ENCODE results near the gene DPYSL5. TPM values are rescaled to one million over a fixed set of nuclear protein-coding genes. Genes with fewer than 3 reads are reported as not detected.

DPYSL5 gene
- total RNA-seq, 2 donors from 2014 or later, result not detected

DNA sequence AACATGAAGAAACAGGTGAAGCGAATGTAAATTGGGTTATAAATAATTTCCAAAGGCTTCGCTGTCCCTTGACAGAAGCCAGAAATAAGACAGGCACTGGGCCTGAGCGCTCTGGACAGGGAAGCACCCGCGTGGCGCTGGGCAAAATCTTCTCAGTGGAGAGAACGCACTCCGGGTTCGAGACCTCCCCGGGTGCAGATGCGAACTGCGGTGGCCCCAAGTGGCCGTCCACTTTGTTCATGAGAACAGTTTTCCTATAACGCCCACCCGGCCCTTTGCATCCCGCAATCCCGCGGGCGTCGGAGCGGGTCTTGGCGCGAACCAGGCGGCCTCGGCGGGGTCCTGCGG lies 651 bp upstream of the DPYSL5 start:
- H3K36me3 ChIP-seq (replicated peaks in 1 of 2; ENCODE audit: insufficient read depth in 1 of 2, low read depth in 2 of 2), result no peaks in the 10 kb centered on the region
- H3K27ac ChIP-seq, result no peak overlapping the region
- DNase-seq (no peak), ATAC-seq (no peak)
- peaks cover 4 to 41% of the 10 kb centered on the region in 2 donors for H3K27me3 ChIP-seq
- 7 to 12% methylated on average over 11 to 27 of the region's 27 CpGs for WGBS, 2 donors
- no peak overlapping the region for H3K4me3 ChIP-seq
- intact Hi-C loops (cut with DNase I), result loop anchor here (5.0 kb wide), 1 partner anchor 95 kb away; no protein-coding TSS in a partner anchor
- TF ChIP-seq, protein P1, sequence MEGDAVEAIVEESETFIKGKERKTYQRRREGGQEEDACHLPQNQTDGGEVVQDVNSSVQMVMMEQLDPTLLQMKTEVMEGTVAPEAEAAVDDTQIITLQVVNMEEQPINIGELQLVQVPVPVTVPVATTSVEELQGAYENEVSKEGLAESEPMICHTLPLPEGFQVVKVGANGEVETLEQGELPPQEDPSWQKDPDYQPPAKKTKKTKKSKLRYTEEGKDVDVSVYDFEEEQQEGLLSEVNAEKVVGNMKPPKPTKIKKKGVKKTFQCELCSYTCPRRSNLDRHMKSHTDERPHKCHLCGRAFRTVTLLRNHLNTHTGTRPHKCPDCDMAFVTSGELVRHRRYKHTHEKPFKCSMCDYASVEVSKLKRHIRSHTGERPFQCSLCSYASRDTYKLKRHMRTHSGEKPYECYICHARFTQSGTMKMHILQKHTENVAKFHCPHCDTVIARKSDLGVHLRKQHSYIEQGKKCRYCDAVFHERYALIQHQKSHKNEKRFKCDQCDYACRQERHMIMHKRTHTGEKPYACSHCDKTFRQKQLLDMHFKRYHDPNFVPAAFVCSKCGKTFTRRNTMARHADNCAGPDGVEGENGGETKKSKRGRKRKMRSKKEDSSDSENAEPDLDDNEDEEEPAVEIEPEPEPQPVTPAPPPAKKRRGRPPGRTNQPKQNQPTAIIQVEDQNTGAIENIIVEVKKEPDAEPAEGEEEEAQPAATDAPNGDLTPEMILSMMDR (IDR thresholded peaks at IDR 0.05), result no peak
- no peak for TF ChIP-seq POLR2A (IDR thresholded peaks at IDR 0.05)
- peaks cover 35% of the 10 kb centered on the region for H3K4me1 ChIP-seq
- H3K9me3 ChIP-seq, result no peaks in the 10 kb centered on the region

GRCh38 chr2:26848336-26849055 lies 564 bp downstream of the DPYSL5 start:
- intact Hi-C loops (cut with DNase I), result loop anchor here (5.0 kb wide), 1 partner anchor 94 kb away; no protein-coding TSS in a partner anchor
- WGBS, 2 donors, result 0 to 1% methylated on average over 11 to 63 of the region's 75 CpGs

DNA sequence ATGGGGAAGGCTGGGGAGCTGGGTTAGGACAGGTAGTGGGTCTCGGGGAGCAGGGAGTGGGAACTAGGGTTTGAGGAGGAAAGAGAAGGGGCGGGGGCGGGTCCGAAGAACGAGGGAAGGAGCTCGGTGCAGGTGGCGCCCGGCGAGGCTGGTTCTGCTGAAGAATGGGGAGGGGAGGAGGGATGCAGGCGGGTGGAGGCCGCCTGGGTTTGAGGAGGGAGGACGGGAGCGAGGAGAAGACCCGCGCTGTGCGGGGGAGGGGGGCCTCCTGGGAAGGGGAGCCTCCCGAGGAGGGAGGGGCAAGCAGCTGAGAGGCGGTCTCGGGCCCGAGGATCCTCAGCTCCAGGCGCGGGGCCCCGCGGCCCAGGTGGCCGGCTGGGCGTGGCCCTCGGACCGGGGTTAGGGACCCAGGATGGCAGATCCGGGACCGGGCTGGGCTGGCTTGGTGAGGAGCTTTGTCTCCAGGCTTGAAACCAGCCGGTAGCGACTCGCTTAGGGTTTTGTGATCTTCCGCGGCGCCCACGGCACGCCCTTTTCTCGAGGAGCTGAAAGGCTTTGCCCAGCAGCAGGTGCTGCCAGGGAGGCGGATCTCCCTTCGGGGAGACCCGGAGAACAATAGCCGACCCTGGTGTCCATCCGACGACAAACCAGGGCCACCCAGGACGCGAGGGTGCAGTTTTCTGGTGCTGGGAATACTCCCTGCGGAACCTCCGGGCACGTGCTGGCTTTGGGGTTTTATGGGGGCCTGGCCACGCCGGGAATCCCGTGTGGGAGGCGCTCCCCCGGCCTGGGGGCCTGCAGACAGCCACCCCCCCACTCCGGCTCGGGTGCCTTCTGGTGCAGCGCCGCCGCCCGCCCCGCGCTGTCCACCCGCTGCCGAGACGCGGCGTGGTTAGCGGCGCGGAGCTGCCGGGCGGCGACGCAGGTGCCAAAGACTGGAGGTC lies 1.4 kb downstream of the DPYSL5 start:
- Histone ChIP-seq H3K36me3 (replicated peaks in 1 of 2; ENCODE audit: insufficient read depth in 1 of 2, low read depth in 2 of 2) (no peaks in the 10 kb centered on the region), H3K4me1 (peaks cover 35% of the 10 kb centered on the region), H3K4me3 (no peak overlapping the region), H3K27me3 (peaks cover 4 to 41% of the 10 kb centered on the region in 2 donors), H3K27ac (no peak overlapping the region), H3K9me3 (no peaks in the 10 kb centered on the region)
- intact Hi-C loops (cut with DNase I), result loop anchor here (5.0 kb wide), 1 partner anchor 93 kb away; no protein-coding TSS in a partner anchor
- 2 to 3% methylated on average over 36 to 71 of the region's 75 CpGs for WGBS, 2 donors
- no peak for ATAC-seq
- TF ChIP-seq, protein P1 (IDR thresholded peaks at IDR 0.05), result no peak
- TF ChIP-seq POLR2A (IDR thresholded peaks at IDR 0.05), result no peak
- DNase-seq, result no peak

More at GRCh38 chr2:26848336-26849055, 564 bp downstream of the DPYSL5 start:
- Histone ChIP-seq H3K36me3 (replicated peaks in 1 of 2; ENCODE audit: insufficient read depth in 1 of 2, low read depth in 2 of 2) (no peaks in the 10 kb centered on the region), H3K4me3 (no peak overlapping the region), H3K27me3 (peaks cover 4 to 41% of the 10 kb centered on the region in 2 donors), H3K9me3 (no peaks in the 10 kb centered on the region), H3K4me1 (peaks cover 35% of the 10 kb centered on the region), H3K27ac (no peak overlapping the region)
- TF ChIP-seq, protein P1 (IDR thresholded peaks at IDR 0.05), result no peak
- no peak for TF ChIP-seq POLR2A (IDR thresholded peaks at IDR 0.05)
- ATAC-seq (peak; percentile 34), DNase-seq (peak in 2 of 4 donors; percentile 24 to 28)

- no peak for DNase-seq
- TF ChIP-seq POLR2A (IDR thresholded peaks at IDR 0.05), result no peak
- TF ChIP-seq, protein P1 (IDR thresholded peaks at IDR 0.05), result no peak
- ATAC-seq, result no peak
- WGBS, 2 donors, result 43 to 54% methylated on average over 13 to 21 of the region's 25 CpGs
- no peaks in the 10 kb centered on the region for H3K36me3 ChIP-seq (replicated peaks in 1 of 2; ENCODE audit: insufficient read depth in 1 of 2, low read depth in 2 of 2)
- no peaks in the 10 kb centered on the region for H3K9me3 ChIP-seq
- peaks cover 35% of the 10 kb centered on the region for H3K4me1 ChIP-seq
- H3K27me3 ChIP-seq, result peaks cover 4 to 41% of the 10 kb centered on the region in 2 donors
- no peak overlapping the region for H3K27ac ChIP-seq
- no peak overlapping the region for H3K4me3 ChIP-seq
- intact Hi-C loops (cut with DNase I), result loop anchor here (5.0 kb wide), 1 partner anchor 92 kb away; no protein-coding TSS in a partner anchor
Measured at GRCh38 chr2:26850000-26850431, 2.1 kb downstream of the DPYSL5 start.

Measured in body of pancreas (tissue), 4 donors.